ENCODE data around the gene SHLD3.

- no peak for TF ChIP-seq POLR2A (IDR thresholded peaks at IDR 0.05; ENCODE audit: low read depth, low read length)
- TF ChIP-seq TAF1 (IDR thresholded peaks at IDR 0.05; ENCODE audit: low read depth, low read length) = no peak
- no peak for TF ChIP-seq POLR2AphosphoS5 (IDR thresholded peaks at IDR 0.05; ENCODE audit: low read depth, low read length)
Measured at GRCh38 chr5:65623482-65623881, 1.3 kb upstream of the SHLD3 start.

Data from GM12891 (cell line).